Mesodermal cell (in vitro differentiated cells): Measurements from ENCODE around the gene MRPS9.

Source experiments
- H3K27ac ChIP-seq: 2 replicates; pipeline ENCODE4 v1.7.0; 2013; ENCODE audit warnings: mild to moderate bottlenecking, low read depth, low read length, moderate library complexity; ENCODE audit not compliant: severe bottlenecking
- H3K36me3 ChIP-seq: 2 replicates; pipeline ENCODE4 v1.7.1; 2013; ENCODE audit warnings: mild to moderate bottlenecking, low read length, moderate library complexity; ENCODE audit not compliant: control insufficient read depth, insufficient read depth
- H3K4me1 ChIP-seq: one replicate; pipeline ENCODE4 v1.7.1; 2013; ENCODE audit warnings: mild to moderate bottlenecking, low read length; ENCODE audit not compliant: insufficient read depth, control insufficient read depth, poor library complexity, severe bottlenecking
- H3K4me3 ChIP-seq: 2 replicates; pipeline ENCODE4 v1.7.0; 2013; ENCODE audit warnings: low read length, control low read depth, mild to moderate bottlenecking; ENCODE audit not compliant: insufficient read depth, poor library complexity, severe bottlenecking; ENCODE audit errors: extremely low read depth
- H3K9me3 ChIP-seq: 2 replicates; pipeline ENCODE4 v1.7.1; 2013; ENCODE audit warnings: mild to moderate bottlenecking, low read length, moderate library complexity; ENCODE audit not compliant: control insufficient read depth
- WGBS, 2 experiments: methylation state at CpG; one replicate each; pipeline ENCODE4 v1.1.5; 2013; ENCODE audit warnings: missing lambda C conversion rate in 2 of 2; ENCODE audit not compliant: insufficient coverage in 2 of 2; 5-methylcytosine and 5-hydroxymethylcytosine counted together

Gene MRPS9

DNA sequence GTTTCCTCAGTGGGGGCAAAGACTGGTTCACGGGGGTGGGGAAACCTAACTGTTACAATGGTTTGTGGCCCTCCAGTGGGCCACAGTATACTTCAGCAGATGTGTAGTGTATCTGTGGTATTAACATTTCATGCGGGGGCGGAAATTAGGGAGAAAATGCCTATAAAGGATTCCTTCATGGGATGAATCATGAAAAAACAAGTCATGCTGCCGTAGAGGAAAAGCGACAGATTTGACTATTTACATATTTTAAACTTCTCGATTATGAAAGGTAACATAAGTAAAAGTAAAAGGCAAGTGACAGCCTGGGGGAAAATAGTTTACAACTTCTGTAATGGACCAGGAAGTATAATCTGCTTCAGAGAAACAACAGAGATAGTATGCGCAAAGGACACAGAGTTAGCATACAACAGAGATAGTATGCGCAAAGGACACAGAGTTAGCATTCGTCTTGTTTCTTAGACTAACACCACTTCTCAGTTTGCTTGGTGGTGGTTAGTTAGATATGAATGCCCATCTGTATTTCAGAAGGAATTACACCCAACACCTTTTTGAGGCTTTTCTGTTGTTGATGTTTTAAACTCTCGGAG is 41.1 kb downstream of the MRPS9 start:
- peaks cover 4% of the 10 kb centered on the region for H3K4me1 ChIP-seq
- no peak overlapping the region for H3K4me3 ChIP-seq
- 88 to 95% methylated on average over 4 to 6 of the region's 10 CpGs for WGBS, 2 experiments
- peaks cover 4% of the 10 kb centered on the region for H3K36me3 ChIP-seq
- no peak overlapping the region for H3K27ac ChIP-seq
- H3K9me3 ChIP-seq, result no peaks in the 10 kb centered on the region

DNA sequence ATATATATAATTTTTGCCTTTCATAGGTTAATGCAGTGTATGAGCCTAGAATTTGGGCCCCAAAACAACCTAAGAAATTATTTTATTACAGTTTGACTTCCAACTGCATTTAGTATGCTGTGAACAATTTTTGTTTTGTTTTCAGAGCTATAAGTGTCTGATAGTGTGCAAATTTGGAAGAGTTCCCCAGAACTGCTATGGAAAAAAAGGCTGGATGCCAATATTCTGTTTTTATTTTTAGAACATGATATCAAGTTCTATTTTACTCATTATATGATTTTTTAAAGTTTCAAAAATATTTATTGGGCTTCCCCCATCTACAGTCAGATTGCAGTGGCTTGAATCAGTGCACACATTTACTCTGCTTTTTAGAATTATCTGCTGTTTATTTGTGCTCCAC is 42.6 kb downstream of the MRPS9 start:
- Histone ChIP-seq H3K9me3 (no peaks in the 10 kb centered on the region), H3K27ac (no peak overlapping the region), H3K36me3 (no peaks in the 10 kb centered on the region), H3K4me3 (no peak overlapping the region), H3K4me1 (peaks cover 4% of the 10 kb centered on the region)

DNA sequence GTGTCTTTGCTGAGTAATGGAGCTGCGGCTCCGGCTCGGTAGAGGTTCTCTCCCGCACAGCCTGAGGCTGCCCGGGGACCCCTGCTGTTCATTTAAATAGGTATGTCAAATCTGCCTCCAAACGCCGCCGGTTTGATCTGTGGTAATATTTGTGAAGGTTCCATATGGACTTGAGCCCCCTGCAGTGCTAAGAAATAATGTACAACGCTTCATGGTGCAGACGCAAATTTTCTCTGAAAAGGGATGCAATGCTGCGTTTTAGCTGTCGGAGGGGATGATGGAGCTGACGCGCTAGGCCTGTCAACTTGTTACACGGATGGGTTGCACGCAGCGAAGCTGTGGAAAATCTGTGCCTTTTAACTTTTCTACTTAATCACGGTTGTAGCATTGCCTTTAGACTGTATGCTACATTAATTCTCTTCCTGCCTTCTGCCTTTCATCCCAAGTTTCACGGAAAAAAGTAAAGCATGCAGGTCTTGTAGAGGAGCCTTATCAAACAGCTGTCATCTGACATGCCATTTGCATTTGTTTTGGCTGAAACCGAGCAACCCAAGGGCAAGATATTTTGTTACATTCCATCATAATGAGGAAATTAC is 43.2 kb downstream of the MRPS9 start:
- H3K36me3 ChIP-seq, result no peaks in the 10 kb centered on the region
- WGBS, 2 experiments, result 35 to 50% methylated on average over 16 to 17 of the region's 20 CpGs
- H3K4me3 ChIP-seq, result no peak overlapping the region
- peak overlapping the region; percentile 50 for H3K27ac ChIP-seq
- no peaks in the 10 kb centered on the region for H3K9me3 ChIP-seq
- peaks cover 4% of the 10 kb centered on the region for H3K4me1 ChIP-seq

DNA sequence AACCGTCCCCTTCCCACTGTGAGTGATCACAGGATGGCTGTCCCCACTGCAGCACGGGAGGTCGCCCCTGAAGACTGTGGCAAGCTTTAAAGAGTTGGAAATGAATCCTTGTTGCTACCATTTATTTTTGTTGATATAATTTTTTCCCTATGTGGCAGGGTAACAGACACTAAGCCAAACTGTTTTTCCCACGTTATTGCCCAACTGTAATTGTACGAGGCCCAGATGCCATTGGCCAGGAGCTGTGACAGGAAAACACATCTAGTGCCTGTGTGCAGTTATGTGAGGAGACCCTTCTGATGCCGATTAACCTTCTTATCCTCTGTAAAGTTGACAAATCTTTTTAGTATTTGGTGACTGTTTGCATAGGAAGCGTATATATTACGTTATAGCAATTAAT is 44.2 kb downstream of the MRPS9 start:
- peak overlapping the region; percentile 50 for H3K27ac ChIP-seq
- no peaks in the 10 kb centered on the region for H3K36me3 ChIP-seq
- WGBS, 2 experiments, result 84 to 93% methylated on average over 3 of the region's 8 CpGs
- H3K4me3 ChIP-seq, result no peak overlapping the region
- H3K9me3 ChIP-seq, result no peaks in the 10 kb centered on the region
- H3K4me1 ChIP-seq, result peaks cover 4% of the 10 kb centered on the region

DNA sequence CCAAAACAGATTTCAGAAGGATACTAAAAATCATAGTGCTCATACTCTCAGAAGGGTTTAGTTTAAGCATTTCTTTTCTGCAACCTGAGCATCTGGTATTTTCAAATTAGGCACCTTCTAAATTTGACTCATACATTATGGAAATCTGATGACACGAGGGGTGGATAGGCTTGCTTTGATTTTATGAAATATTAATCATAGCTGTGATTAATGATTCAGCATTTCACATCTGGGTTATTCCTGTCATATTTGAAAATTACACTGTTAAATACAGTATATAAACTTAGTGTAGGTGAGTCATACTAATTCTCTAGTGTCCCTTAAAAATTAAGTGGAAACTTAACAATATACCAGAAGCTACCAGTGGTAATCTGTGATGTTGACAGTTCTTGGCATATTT is 47.7 kb downstream of the MRPS9 start:
- WGBS, 2 experiments, result no CpG with 5 or more reads among the region's 1 CpG
- Histone ChIP-seq H3K4me3 (no peak overlapping the region), H3K27ac (no peak overlapping the region), H3K4me1 (no peaks in the 10 kb centered on the region), H3K9me3 (no peaks in the 10 kb centered on the region), H3K36me3 (no peaks in the 10 kb centered on the region)

DNA sequence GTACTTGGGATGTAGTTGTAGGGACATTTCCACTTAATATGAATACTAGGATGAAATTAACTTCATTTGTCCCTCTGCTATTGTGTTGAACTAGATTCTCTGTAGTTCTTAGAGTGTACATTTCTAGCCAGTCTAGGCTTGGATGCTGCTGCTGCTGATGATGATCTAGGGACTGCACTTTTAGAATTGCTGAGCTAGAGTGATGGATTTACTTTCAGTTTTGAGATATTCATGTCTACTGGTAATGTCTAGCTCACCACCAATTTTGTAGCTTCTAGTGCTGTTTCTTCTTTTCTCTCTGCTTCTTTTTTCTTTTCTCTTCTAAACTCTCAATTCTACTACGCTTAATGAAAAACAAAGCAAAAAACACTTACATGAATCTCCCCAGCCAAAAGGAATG is 49.4 kb downstream of the MRPS9 start:
- H3K36me3 ChIP-seq, result no peaks in the 10 kb centered on the region
- no peak overlapping the region for H3K27ac ChIP-seq
- no peak overlapping the region for H3K4me3 ChIP-seq
- WGBS, 2 experiments, result 33 to 38% methylated on average over 1 of the region's 1 CpG
- H3K9me3 ChIP-seq, result no peaks in the 10 kb centered on the region
- H3K4me1 ChIP-seq, result no peaks in the 10 kb centered on the region

DNA sequence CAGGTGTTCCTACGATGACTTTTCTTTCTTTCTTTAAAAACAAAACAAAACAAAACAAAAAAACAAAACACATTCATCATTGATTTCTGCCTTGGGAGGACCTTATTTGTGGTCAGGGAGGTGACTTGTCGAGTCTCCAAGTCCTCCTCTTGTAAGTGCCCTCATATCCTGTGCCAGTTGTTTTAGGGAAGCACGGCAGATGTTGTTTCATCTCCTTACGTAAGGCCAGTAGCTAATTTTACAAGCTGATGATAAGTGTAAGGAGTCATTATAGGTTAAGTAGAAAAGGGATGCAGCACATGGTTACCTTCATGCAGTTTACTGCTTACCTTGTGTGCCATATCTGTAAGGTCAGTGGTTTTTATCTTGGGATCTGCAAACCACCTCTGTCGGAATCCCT is 52.2 kb downstream of the MRPS9 start:
- Histone ChIP-seq H3K36me3 (no peaks in the 10 kb centered on the region), H3K27ac (no peak overlapping the region), H3K9me3 (no peaks in the 10 kb centered on the region), H3K4me1 (no peaks in the 10 kb centered on the region), H3K4me3 (no peak overlapping the region)
- 96 to 98% methylated on average over 4 of the region's 5 CpGs for WGBS, 2 experiments

DNA sequence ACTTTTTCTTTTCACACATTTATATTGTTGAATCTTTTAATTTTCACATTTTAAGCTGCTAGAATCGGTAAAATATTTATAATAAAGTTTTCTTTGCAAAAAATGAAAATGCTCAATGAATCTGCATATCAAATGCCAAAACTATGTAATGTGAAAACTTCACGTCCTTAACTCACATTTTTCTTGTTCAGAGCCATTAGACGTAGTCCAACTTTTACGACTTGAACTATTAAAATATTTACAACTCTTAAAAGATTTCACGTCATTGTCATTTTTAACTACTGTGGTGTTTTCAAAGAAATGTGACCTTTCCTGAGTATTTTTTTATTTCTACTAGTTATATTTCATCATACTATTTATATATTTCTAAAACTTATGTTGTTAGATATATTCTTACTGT is 54.9 kb downstream of the MRPS9 start:
- H3K4me3 ChIP-seq, result no peak overlapping the region
- no peaks in the 10 kb centered on the region for H3K4me1 ChIP-seq
- WGBS, 2 experiments, result 100% methylated on average over 2 of the region's 5 CpGs; no CpG with 5 or more reads in 1 of the 2 experiments
- no peaks in the 10 kb centered on the region for H3K9me3 ChIP-seq
- peaks cover 15% of the 10 kb centered on the region for H3K36me3 ChIP-seq
- no peak overlapping the region for H3K27ac ChIP-seq

DNA sequence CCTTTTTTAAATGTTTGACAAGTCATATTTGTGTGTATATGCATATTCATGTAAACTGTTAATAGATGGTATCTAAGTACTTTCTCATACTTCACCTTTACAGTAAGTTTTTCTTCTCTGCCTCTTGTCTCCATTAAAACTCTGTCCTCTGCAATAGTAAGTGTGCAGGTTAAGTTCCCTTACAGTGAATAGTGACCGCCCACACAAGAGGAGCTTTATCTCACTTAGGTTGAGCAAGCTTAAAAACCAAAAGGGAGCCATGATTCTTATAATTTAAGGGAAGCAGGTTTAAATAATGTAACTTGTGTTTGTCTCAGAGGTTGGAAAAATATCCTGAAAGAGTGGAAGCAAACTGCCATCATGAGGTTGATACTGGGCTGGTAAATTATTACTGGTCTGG is 61.3 kb downstream of the MRPS9 start:
- H3K4me3 ChIP-seq, result no peak overlapping the region
- H3K36me3 ChIP-seq, result peaks cover 44% of the 10 kb centered on the region
- WGBS, 2 experiments, result 83 to 100% methylated on average over 1 of the region's 1 CpG
- H3K9me3 ChIP-seq, result no peaks in the 10 kb centered on the region
- no peak overlapping the region for H3K27ac ChIP-seq
- H3K4me1 ChIP-seq, result peaks cover 15% of the 10 kb centered on the region

DNA sequence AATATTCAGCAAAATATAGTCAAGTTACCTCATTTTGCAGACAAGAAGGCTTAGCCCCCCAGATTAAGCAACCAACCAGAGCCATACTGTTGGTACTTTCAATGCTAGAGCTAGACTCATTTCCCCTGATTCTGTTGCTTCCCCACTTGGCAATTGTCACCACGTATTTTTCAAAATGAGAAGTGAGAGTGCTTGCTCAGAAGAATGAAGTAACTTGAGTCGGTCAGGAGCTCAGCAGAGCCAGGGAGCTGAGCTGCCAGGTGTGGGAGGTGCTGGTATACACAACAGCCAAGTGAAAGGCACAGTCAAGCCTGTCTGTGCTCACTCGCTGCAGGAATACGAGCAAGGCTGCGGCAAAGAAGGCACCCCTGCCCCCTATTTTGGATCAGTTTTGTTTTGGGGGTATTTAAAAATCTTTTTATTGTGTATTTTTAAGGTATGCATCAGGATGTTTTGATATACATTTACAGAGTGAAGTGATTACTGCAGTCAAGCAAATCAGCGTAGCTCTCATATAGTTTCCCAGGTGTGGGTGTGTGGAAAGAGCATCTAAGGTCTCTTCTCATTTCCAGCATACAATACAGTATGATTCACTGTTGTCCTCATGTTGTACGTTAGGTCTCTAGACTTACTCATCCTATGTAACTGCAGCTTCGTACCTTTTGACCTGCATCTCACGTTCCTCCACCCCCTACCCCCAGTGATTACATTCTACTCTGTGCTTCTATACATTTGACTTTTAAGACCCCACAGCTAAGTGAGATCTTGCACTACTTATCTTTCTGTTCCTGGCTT is 62.4 kb downstream of the MRPS9 start:
- WGBS, 2 experiments, result 90 to 93% methylated on average over 7 to 9 of the region's 9 CpGs
- Histone ChIP-seq H3K4me1 (peaks cover 15% of the 10 kb centered on the region), H3K9me3 (no peaks in the 10 kb centered on the region), H3K27ac (no peak overlapping the region), H3K4me3 (no peak overlapping the region), H3K36me3 (peaks cover 44% of the 10 kb centered on the region)

DNA sequence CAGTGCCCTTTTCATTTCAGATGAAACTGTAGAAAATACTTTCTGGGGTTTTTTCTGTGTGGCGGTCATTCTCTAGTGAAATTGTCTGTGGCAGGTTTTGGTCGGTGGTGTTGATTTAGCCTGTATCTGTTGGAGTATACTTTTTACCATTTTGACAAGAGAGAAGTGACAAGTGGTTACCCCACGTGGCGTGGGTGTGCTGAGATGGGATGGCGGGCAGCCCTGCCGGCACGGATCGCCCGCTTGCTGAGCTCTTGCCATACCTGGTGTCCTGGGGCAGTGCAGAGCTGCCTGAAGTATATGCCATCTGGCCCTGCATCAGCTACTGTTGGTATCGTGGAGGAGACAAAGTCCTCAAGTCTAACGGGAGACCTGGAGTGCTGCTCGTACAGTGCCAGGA is 64.1 kb downstream of the MRPS9 start:
- Histone ChIP-seq H3K4me3 (no peak overlapping the region), H3K36me3 (peaks cover 36% of the 10 kb centered on the region), H3K9me3 (no peaks in the 10 kb centered on the region), H3K4me1 (peaks cover 15% of the 10 kb centered on the region), H3K27ac (no peak overlapping the region)
- 95 to 97% methylated on average over 9 to 12 of the region's 12 CpGs for WGBS, 2 experiments
